H9 (cell line): ENCODE measurements around the gene TMPRSS7. TPM values are rescaled to one million over a fixed set of nuclear protein-coding genes. Genes with fewer than 3 reads are reported as not detected.

Source experiments
- DNase-seq: peaks from one replicate; pipeline ENCODE4 v3.0.0-alpha.2; 2017
- H2AFZ ChIP-seq: one replicate; pipeline ENCODE4 v1.6.1; 2013; ENCODE audit warnings: mild to moderate bottlenecking, low read length, control low read depth, moderate library complexity
- H2AK5ac ChIP-seq: 2 replicates; pipeline ENCODE4 v1.6.1; 2013; ENCODE audit warnings: low read length, control low read depth, mixed read lengths; ENCODE audit not compliant: insufficient read length
- H2BK120ac ChIP-seq: one replicate; pipeline ENCODE4 v1.6.1; 2013; ENCODE audit warnings: low read depth, mild to moderate bottlenecking, low read length, control low read depth, inconsistent platforms; ENCODE audit not compliant: poor library complexity, severe bottlenecking
- H2BK12ac ChIP-seq: 2 replicates; pipeline ENCODE4 v1.6.1; 2013; ENCODE audit warnings: low read length, control low read depth, mixed read lengths, low read depth; ENCODE audit not compliant: insufficient read length
- H2BK15ac ChIP-seq: 2 replicates; pipeline ENCODE4 v1.6.1; 2013; ENCODE audit warnings: low read depth, low read length, control low read depth
- H2BK20ac ChIP-seq: one replicate; pipeline ENCODE4 v1.6.1; 2013; ENCODE audit warnings: low read depth, mild to moderate bottlenecking, low read length, control low read depth, inconsistent platforms; ENCODE audit not compliant: poor library complexity, severe bottlenecking
- H2BK5ac ChIP-seq: 2 replicates; pipeline ENCODE4 v1.6.1; 2013; ENCODE audit warnings: low read length, control low read depth, mixed read lengths; ENCODE audit not compliant: insufficient read length
- H3K14ac ChIP-seq: 2 replicates; pipeline ENCODE4 v1.6.1; 2013; ENCODE audit warnings: low read length, control low read depth; ENCODE audit not compliant: insufficient read depth
- H3K18ac ChIP-seq: 2 replicates; pipeline ENCODE4 v1.6.1; 2013; ENCODE audit warnings: low read depth, mild to moderate bottlenecking, mixed read lengths, low read length, control low read depth; ENCODE audit not compliant: insufficient read length
- H3K23ac ChIP-seq: 2 replicates; pipeline ENCODE4 v1.6.1; 2013; ENCODE audit warnings: low read length, control low read depth, mixed read lengths, low read depth; ENCODE audit not compliant: insufficient read length
- H3K23me2 ChIP-seq: 2 replicates; pipeline ENCODE4 v1.6.1; 2013; ENCODE audit warnings: low read depth, mild to moderate bottlenecking, mixed read lengths, low read length, control low read depth; ENCODE audit not compliant: insufficient read length, poor library complexity, severe bottlenecking
- H3K27ac ChIP-seq: 2 replicates; pipeline ENCODE4 v1.5.1; 2013; ENCODE audit warnings: low read length, control low read depth, mixed read lengths, low read depth; ENCODE audit not compliant: insufficient read length
- H3K27me3 ChIP-seq: 2 replicates; pipeline ENCODE4 v1.6.1; 2013; ENCODE audit warnings: low read length, control low read depth, inconsistent platforms; ENCODE audit not compliant: insufficient read depth
- H3K4ac ChIP-seq: 2 replicates; pipeline ENCODE4 v1.6.1; 2013; ENCODE audit warnings: low read depth, mild to moderate bottlenecking, control low read depth, inconsistent platforms, low read length, moderate library complexity
- H3K4me1 ChIP-seq: 2 replicates; pipeline ENCODE4 v1.6.1; 2013; ENCODE audit warnings: low read length, control low read depth, inconsistent platforms; ENCODE audit not compliant: insufficient read depth
- H3K4me2 ChIP-seq: 2 replicates; pipeline ENCODE4 v1.6.1; 2013; ENCODE audit warnings: low read length, control low read depth, mixed read lengths; ENCODE audit not compliant: insufficient read length, insufficient read depth
- H3K56ac ChIP-seq: 2 replicates; pipeline ENCODE4 v1.6.1; 2013; ENCODE audit warnings: low read depth, mild to moderate bottlenecking, mixed read lengths, low read length, control low read depth; ENCODE audit not compliant: insufficient read length
- H3K79me1 ChIP-seq: 2 replicates; pipeline ENCODE4 v1.6.1; 2013; ENCODE audit warnings: low read depth, mild to moderate bottlenecking, moderate library complexity, low read length, control low read depth, inconsistent platforms; ENCODE audit not compliant: insufficient read depth, poor library complexity, severe bottlenecking
- H3K79me2 ChIP-seq: 2 replicates; pipeline ENCODE4 v1.6.1; 2013; ENCODE audit warnings: low read length, control low read depth, inconsistent platforms; ENCODE audit not compliant: insufficient read depth
- H3K9ac ChIP-seq: 2 replicates; pipeline ENCODE4 v1.6.1; 2013; ENCODE audit warnings: low read length, control low read depth, mixed read lengths; ENCODE audit not compliant: insufficient read length; ENCODE audit errors: extremely low read depth
- H3K9me3 ChIP-seq: one replicate; pipeline ENCODE4 v1.6.1; 2013; ENCODE audit warnings: low read depth, low read length, inconsistent platforms; ENCODE audit not compliant: control insufficient read depth
- H3T11ph ChIP-seq: one replicate; pipeline ENCODE4 v1.6.1; 2013; ENCODE audit warnings: mild to moderate bottlenecking, low read length, control low read depth, inconsistent platforms
- H4K20me1 ChIP-seq: one replicate; pipeline ENCODE4 v1.6.1; 2013; ENCODE audit not compliant: control insufficient read depth, insufficient read length, insufficient read depth
- H4K5ac ChIP-seq: 2 replicates; pipeline ENCODE4 v1.6.1; 2013; ENCODE audit warnings: low read depth, mild to moderate bottlenecking, mixed read lengths, low read length, control low read depth; ENCODE audit not compliant: insufficient read length
- H4K8ac ChIP-seq: replicated peaks from 2 replicates; pipeline ENCODE4 v1.6.1; 2013; ENCODE audit warnings: low read length, control low read depth, mixed read lengths, low read depth; ENCODE audit not compliant: insufficient read length
- H4K91ac ChIP-seq: 2 replicates; pipeline ENCODE4 v1.6.1; 2013; ENCODE audit warnings: low read depth, mild to moderate bottlenecking, moderate library complexity, mixed read lengths, low read length, control low read depth; ENCODE audit not compliant: insufficient read length
- H3K27ac Mint-ChIP-seq, 3 experiments: 2 replicates in 2 of 3; 3 replicates in 1 of 3; pipeline ENCODE4 v1.8.0; 2020 to 2021; ENCODE audit warnings: mixed read lengths in 3 of 3, mild to moderate bottlenecking in 1 of 3, moderate library complexity in 1 of 3
- H3K27me3 Mint-ChIP-seq: 2 replicates; pipeline ENCODE4 v1.8.0; 2021; ENCODE audit warnings: low read depth, mild to moderate bottlenecking, moderate library complexity, mixed read lengths
- H3K36me3 Mint-ChIP-seq, 3 experiments: 2 replicates in 2 of 3; 3 replicates in 1 of 3; pipeline ENCODE4 v1.8.0; 2020 to 2021; ENCODE audit warnings: low read depth in 3 of 3, mixed read lengths in 3 of 3; ENCODE audit not compliant: insufficient read depth in 1 of 3
- H3K4me1 Mint-ChIP-seq, 2 experiments: 2 replicates each; pipeline ENCODE4 v1.8.0; 2020; ENCODE audit warnings: mixed read lengths in 2 of 2
- H3K4me3 Mint-ChIP-seq, 2 experiments: 2 replicates in 1 of 2; 3 replicates in 1 of 2; pipeline ENCODE4 v1.8.0; 2020 to 2021; ENCODE audit warnings: mild to moderate bottlenecking in 2 of 2, mixed read lengths in 2 of 2, moderate library complexity in 1 of 2
- H3K9me3 Mint-ChIP-seq, 2 experiments: 2 replicates in 1 of 2; 3 replicates in 1 of 2; pipeline ENCODE4 v1.8.0; 2020; ENCODE audit warnings: mild to moderate bottlenecking in 2 of 2, mixed read lengths in 2 of 2, moderate library complexity in 1 of 2
- WGBS: extraction: QIAGEN DNeasy Blood & Tissue Kit; methylation state at CpG from one replicate; pipeline ENCODE4 v1.1.7; 2013; ENCODE audit warnings: missing lambda C conversion rate, low lambda C conversion rate, mixed read lengths; ENCODE audit not compliant: insufficient read length; ENCODE audit errors: extremely low coverage; 5-methylcytosine and 5-hydroxymethylcytosine counted together
- total RNA-seq: library from RNA; stranded (reverse); gene quantifications from 2 replicates; pipeline ENCODE4 v1.2.1, GENCODE V29; 2021
- TF ChIP-seq, protein P1 (sequence below): fragments of 200-600 bp; sonication (generic); conservative IDR thresholded peaks from 3 replicates; pipeline ENCODE4 v1.8.0; 2021; ENCODE audit warnings: antibody characterized with exemption, mild to moderate bottlenecking

The TMPRSS7 gene
- total RNA-seq, 1 experiment from 2014 or later = not detected

- Histone ChIP-seq H3K79me1 (no peaks in the 10 kb centered on the region), H2BK120ac (no peak overlapping the region), H4K91ac (no peak overlapping the region), H2AK5ac (no peak overlapping the region), H3K4me1 (no peaks in the 10 kb centered on the region), H3K27ac (no peak overlapping the region), H2BK5ac (no peak overlapping the region), H3K9me3 (no peaks in the 10 kb centered on the region), H3K56ac (no peak overlapping the region), H3K23ac (no peak overlapping the region), H4K5ac (no peak overlapping the region), H3K14ac (no peak overlapping the region), H3K18ac (no peak overlapping the region), H4K8ac (no peak overlapping the region), H3K4me2 (no peak overlapping the region), H3K79me2 (no peaks in the 10 kb centered on the region), H3K23me2 (no peaks in the 10 kb centered on the region), H2BK20ac (no peak overlapping the region), H3K4ac (no peak overlapping the region), H2BK15ac (no peak overlapping the region), H3K9ac (no peak overlapping the region), H2AFZ (no peak overlapping the region), H3T11ph (no peak overlapping the region), H3K27me3 (no peaks in the 10 kb centered on the region), H4K20me1 (no peaks in the 10 kb centered on the region), H2BK12ac (no peak overlapping the region)
- no peaks in the 10 kb centered on the region for H3K27me3 Mint-ChIP-seq
- peaks cover 0 to 6% of the 10 kb centered on the region in 2 experiments; a peak in 2 of 4 replicates for H3K4me1 Mint-ChIP-seq
- peaks cover 0 to 11% (median 4%) of the 10 kb centered on the region in 3 experiments; a peak in 4 of 7 replicates for H3K36me3 Mint-ChIP-seq
- peak overlapping the region in 1 of 3 experiments; percentile 29; a peak in 1 of 7 replicates for H3K27ac Mint-ChIP-seq
- TF ChIP-seq, protein P1, sequence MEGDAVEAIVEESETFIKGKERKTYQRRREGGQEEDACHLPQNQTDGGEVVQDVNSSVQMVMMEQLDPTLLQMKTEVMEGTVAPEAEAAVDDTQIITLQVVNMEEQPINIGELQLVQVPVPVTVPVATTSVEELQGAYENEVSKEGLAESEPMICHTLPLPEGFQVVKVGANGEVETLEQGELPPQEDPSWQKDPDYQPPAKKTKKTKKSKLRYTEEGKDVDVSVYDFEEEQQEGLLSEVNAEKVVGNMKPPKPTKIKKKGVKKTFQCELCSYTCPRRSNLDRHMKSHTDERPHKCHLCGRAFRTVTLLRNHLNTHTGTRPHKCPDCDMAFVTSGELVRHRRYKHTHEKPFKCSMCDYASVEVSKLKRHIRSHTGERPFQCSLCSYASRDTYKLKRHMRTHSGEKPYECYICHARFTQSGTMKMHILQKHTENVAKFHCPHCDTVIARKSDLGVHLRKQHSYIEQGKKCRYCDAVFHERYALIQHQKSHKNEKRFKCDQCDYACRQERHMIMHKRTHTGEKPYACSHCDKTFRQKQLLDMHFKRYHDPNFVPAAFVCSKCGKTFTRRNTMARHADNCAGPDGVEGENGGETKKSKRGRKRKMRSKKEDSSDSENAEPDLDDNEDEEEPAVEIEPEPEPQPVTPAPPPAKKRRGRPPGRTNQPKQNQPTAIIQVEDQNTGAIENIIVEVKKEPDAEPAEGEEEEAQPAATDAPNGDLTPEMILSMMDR = no peak
- H3K4me3 Mint-ChIP-seq = no peak overlapping the region
- WGBS = no CpG with 5 or more reads among the region's 2 CpGs
- DNase-seq = no peak
- no peaks in the 10 kb centered on the region for H3K9me3 Mint-ChIP-seq
These were observed 67.4 kb downstream of the TMPRSS7 start for GRCh38 chr3:112101916-112102315.
